ENCODE results near the gene INTS4. TPM values are rescaled to one million over a fixed set of nuclear protein-coding genes. Genes with fewer than 3 reads are reported as not detected.
"Not testable (repeated sequence)": the region's sequence is repeated elsewhere in the genome, so short reads cannot be mapped to it uniquely, and the experiment has no call there.

INTS4 gene
- total RNA-seq, 2 experiments from 2014 or later = 50.6 to 57.0 TPM

DNA sequence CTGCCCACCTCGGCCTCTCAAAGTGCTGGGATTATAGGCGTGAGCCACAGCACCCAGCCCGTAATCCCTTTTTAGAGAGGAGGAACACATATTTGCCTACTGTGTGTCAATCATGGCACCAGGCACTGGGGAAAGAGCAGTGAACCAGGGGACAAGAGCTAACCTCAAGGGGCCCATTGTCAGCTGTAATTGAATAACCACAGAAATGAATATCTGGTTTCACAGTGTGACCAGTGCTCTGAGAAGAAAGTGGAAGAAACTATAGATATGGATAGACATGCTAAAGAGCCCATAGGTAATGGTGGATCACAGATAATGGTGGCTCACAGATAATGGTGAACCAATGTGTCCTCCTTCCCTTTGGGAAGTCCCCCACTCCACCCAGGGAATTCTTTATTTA, 37.2 kb upstream of the INTS4 start:
- Histone ChIP-seq H3K4me3 (ENCODE audit: low read depth, low read length, poor library complexity, severe bottlenecking) (no peak overlapping the region), H3K27ac (ENCODE audit: low read depth, low read length, poor library complexity, severe bottlenecking) (no peak overlapping the region), H3K36me3 (ENCODE audit: insufficient read depth, low read length) (no peaks in the 10 kb centered on the region), H3K79me2 (ENCODE audit: insufficient read depth, low read depth, low read length) (no peaks in the 10 kb centered on the region), H3K9me3 (ENCODE audit: low read length) (no peaks in the 10 kb centered on the region), H3K4me1 (ENCODE audit: insufficient read depth, low read length, poor library complexity, severe bottlenecking) (no peaks in the 10 kb centered on the region), H4K20me1 (ENCODE audit: insufficient read depth, low read length) (no peaks in the 10 kb centered on the region), H3K9me2 (ENCODE audit: insufficient read depth, low read length) (no peaks in the 10 kb centered on the region), H3K4me2 (ENCODE audit: low read length) (no peak overlapping the region), H2AFZ (ENCODE audit: low read length) (no peak overlapping the region)
- POLR2A ChIA-PET = interaction anchor here (0.9 to 1.2 kb wide), 3 partner anchors 8 to 51 kb away, joined by 3 to 7 read pairs (median 4); no protein-coding TSS in a partner anchor
- CTCF ChIA-PET (ENCODE audit: unreplicated experiment) = no interaction called here
- intact Hi-C loops (cut with micrococcal nuclease; ENCODE audit: unreplicated experiment) = no loop called here
- no peak for TF ChIP-seq EZH2phosphoT487 (IDR thresholded peaks at IDR 0.05; ENCODE audit: borderline replicate concordance, low read depth, low read length)
- TF ChIP-seq, protein P1, sequence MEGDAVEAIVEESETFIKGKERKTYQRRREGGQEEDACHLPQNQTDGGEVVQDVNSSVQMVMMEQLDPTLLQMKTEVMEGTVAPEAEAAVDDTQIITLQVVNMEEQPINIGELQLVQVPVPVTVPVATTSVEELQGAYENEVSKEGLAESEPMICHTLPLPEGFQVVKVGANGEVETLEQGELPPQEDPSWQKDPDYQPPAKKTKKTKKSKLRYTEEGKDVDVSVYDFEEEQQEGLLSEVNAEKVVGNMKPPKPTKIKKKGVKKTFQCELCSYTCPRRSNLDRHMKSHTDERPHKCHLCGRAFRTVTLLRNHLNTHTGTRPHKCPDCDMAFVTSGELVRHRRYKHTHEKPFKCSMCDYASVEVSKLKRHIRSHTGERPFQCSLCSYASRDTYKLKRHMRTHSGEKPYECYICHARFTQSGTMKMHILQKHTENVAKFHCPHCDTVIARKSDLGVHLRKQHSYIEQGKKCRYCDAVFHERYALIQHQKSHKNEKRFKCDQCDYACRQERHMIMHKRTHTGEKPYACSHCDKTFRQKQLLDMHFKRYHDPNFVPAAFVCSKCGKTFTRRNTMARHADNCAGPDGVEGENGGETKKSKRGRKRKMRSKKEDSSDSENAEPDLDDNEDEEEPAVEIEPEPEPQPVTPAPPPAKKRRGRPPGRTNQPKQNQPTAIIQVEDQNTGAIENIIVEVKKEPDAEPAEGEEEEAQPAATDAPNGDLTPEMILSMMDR (conservative IDR thresholded peaks at IDR 0.05; ENCODE audit: low read length) = no peak
- BruUV-seq (replicated peaks) = no TSS peak
- DNase-seq (ENCODE audit: low spot score) = no peak

DNA sequence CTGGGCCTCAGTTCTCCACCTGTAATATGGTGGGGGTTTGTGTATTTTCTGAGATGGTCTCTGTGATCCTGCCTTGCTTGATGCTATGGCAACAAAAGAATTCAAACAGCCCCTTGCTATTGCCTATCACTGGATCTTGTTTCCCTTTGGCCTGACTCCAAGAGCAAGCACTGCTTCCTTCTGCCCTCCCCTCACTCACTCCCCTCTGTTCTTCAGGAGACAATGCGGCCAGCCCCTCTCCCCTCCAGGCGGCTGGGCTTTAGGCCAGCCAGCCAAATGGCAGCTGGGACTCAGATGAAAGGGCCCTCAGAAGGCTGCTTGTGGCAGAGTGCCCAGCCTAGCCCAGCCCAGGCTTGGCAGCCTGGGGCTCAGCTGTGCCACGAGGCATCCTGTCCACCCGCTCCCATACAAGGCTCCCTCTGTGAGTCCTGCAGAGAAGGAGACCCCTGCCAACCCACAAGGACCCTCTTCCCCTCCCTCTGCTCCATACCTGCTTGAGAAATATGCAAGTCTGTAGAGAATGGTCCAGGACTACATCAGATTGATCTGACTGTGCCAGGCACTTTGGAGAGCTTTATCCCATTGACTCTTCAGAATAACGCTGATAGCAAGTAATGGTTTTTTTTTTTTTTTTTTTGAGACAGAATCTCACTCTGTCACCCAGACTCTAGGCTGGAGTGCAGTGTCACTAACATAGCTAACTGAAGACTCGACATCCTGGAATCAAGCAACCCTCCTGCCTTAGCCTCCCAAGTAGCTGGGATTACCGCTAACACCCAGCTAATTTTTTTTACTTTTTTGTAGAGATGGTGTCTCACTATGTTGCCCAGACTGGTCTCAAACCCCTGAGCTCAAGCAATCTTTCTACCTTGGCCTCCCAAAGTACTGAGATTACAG, 36.2 kb upstream of the INTS4 start:
- ChIA-PET POLR2A (interaction anchor here (0.7 to 0.9 kb wide), 4 partner anchors 9 to 104 kb away, joined by 3 to 7 read pairs (median 6); no protein-coding TSS in a partner anchor), CTCF (ENCODE audit: unreplicated experiment) (no interaction called here)
- Histone ChIP-seq H3K79me2 (ENCODE audit: insufficient read depth, low read depth, low read length) (no peaks in the 10 kb centered on the region), H3K36me3 (ENCODE audit: insufficient read depth, low read length) (no peaks in the 10 kb centered on the region), H4K20me1 (ENCODE audit: insufficient read depth, low read length) (no peaks in the 10 kb centered on the region), H3K4me2 (ENCODE audit: low read length) (no peak overlapping the region), H3K9me3 (ENCODE audit: low read length) (no peaks in the 10 kb centered on the region), H2AFZ (ENCODE audit: low read length) (no peak overlapping the region), H3K4me3 (ENCODE audit: low read depth, low read length, poor library complexity, severe bottlenecking) (no peak overlapping the region), H3K27ac (ENCODE audit: low read depth, low read length, poor library complexity, severe bottlenecking) (no peak overlapping the region), H3K9me2 (ENCODE audit: insufficient read depth, low read length) (no peaks in the 10 kb centered on the region), H3K4me1 (ENCODE audit: insufficient read depth, low read length, poor library complexity, severe bottlenecking) (no peaks in the 10 kb centered on the region)
- intact Hi-C loops (cut with micrococcal nuclease; ENCODE audit: unreplicated experiment) = no loop called here
- DNase-seq (ENCODE audit: low spot score) = no peak
- TF ChIP-seq EZH2phosphoT487 (IDR thresholded peaks at IDR 0.05; ENCODE audit: borderline replicate concordance, low read depth, low read length) = no peak
- no TSS peak for BruUV-seq (replicated peaks)

DNA sequence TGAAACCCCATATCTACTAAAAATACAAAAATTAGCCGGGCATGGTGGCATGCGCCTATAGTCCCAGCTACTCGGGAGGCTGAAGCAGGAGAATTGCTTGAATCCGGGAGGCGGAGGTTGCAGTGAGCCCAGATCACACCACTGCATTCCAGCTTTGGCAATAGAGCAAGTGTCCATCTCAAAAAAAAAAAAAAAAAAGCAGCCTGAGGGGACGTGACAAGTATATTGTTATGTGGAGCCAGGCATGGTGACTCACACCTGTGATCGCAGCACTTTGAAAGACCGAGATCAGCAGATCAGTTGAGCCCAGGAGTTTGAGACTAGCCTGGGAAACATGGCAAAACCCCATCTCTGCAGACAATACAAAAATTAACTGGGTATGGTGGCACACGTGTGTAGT, 34.0 kb upstream of the INTS4 start:
- H2AFZ ChIP-seq (ENCODE audit: low read length); H3K4me1 ChIP-seq (ENCODE audit: insufficient read depth, low read length, poor library complexity, severe bottlenecking); H4K20me1 ChIP-seq (ENCODE audit: insufficient read depth, low read length); H3K27ac ChIP-seq (ENCODE audit: low read depth, low read length, poor library complexity, severe bottlenecking); H3K9me3 ChIP-seq (ENCODE audit: low read length); H3K4me2 ChIP-seq (ENCODE audit: low read length); H3K9me2 ChIP-seq (ENCODE audit: insufficient read depth, low read length); CTCF ChIA-PET (ENCODE audit: unreplicated experiment); H3K4me3 ChIP-seq (ENCODE audit: low read depth, low read length, poor library complexity, severe bottlenecking); DNase-seq (ENCODE audit: low spot score); intact Hi-C loops (cut with micrococcal nuclease; ENCODE audit: unreplicated experiment); H3K79me2 ChIP-seq (ENCODE audit: insufficient read depth, low read depth, low read length); H3K36me3 ChIP-seq (ENCODE audit: insufficient read depth, low read length); BruUV-seq (replicated peaks): not testable (repeated sequence)
- POLR2A ChIA-PET = interaction anchor here (0.6 to 0.7 kb wide), 2 partner anchors 339 to 370 kb away, joined by 3 to 4 read pairs; no protein-coding TSS in a partner anchor
